Stomach (tissue), 9 donors: ENCODE measurements around the gene HEPACAM. TPM values are rescaled to one million over a fixed set of nuclear protein-coding genes. Genes with fewer than 3 reads are reported as not detected.

Experiments used
- DNase-seq, 2 donors: peaks; one replicate each; pipeline versions ENCODE4 v3.0.0 to v3.0.0-alpha.2; 2013 to 2019
- H3K27ac ChIP-seq, 5 donors: fragments of 200-600 bp in 4 of 5; sonication (generic) in 4 of 5; one replicate each; pipeline ENCODE4 v1.5.1; 2013 to 2019; ENCODE audit warnings: mild to moderate bottlenecking in 1 of 5, moderate library complexity in 1 of 5
- H3K27me3 ChIP-seq, 3 donors: fragments of 200-600 bp; sonication (generic); one replicate each; pipeline ENCODE4 v1.5.1; 2017 to 2019; ENCODE audit warnings: mixed run types in 1 of 3
- H3K36me3 ChIP-seq, 4 donors: fragments of 200-600 bp; sonication (generic); 1 replicate in 3 of 4; 2 replicates in 1 of 4; pipeline ENCODE4 v1.5.1; 2016 to 2019
- H3K4me1 ChIP-seq, 4 donors: fragments of 200-600 bp; sonication (generic); one replicate each; pipeline ENCODE4 v1.5.1; 2016 to 2019
- H3K4me3 ChIP-seq, 4 donors: fragments of 200-600 bp; sonication (generic) in 3 of 4; one replicate each; pipeline ENCODE4 v1.5.1; 2016 to 2019; ENCODE audit warnings: mild to moderate bottlenecking in 1 of 4
- H3K9me3 ChIP-seq, 4 donors: fragments of 200-600 bp; sonication (generic); one replicate each; pipeline ENCODE4 v1.5.1; 2016 to 2019
- CTCF ChIP-seq, 7 experiments: fragments of 450-650 bp in 4 of 7; fragments of 200-600 bp in 3 of 7; sonication (generic) in 3 of 7; IDR thresholded peaks; one replicate each; pipeline ENCODE4 v1.5.1; 2016 to 2019; ENCODE audit warnings: antibody characterized with exemption in 7 of 7, control low read depth in 2 of 7, mild to moderate bottlenecking in 1 of 7
- EP300 ChIP-seq: sonication (generic); formaldehyde crosslinking; IDR thresholded peaks from one replicate; pipeline ENCODE4 v1.6.1; 2017; ENCODE audit warnings: antibody characterized with exemption
- POLR2A ChIP-seq, 4 donors: fragments of 450-650 bp; IDR thresholded peaks; one replicate each; pipeline ENCODE4 v1.6.1; 2016; ENCODE audit warnings: antibody characterized with exemption in 4 of 4, control low read depth in 2 of 4, mild to moderate bottlenecking in 1 of 4, moderate library complexity in 1 of 4
- POLR2AphosphoS5 ChIP-seq, 3 donors: sonication (generic); formaldehyde crosslinking; IDR thresholded peaks; one replicate each; pipeline ENCODE4 v1.6.1; 2016; ENCODE audit warnings: antibody characterized with exemption in 3 of 3
- WGBS, 5 donors: extraction: QIAGEN DNeasy Blood & Tissue Kit in 3 of 5; methylation state at CpG; one replicate each; pipeline versions ENCODE4 v1.1.5 to v1.1.7; 2013 to 2018; 5-methylcytosine and 5-hydroxymethylcytosine counted together
- intact Hi-C: fragments of 100-400 bp; cut with DNase I; formaldehyde crosslinking; loops from one replicate; pipeline ENCODE4 v1.15.1; 2023; ENCODE audit warnings: low total_unique reads
- polyA plus RNA-seq, 3 donors: library from polyadenylated mRNA; stranded (reverse); fragments of 200-250 nt; gene quantifications; one replicate each; pipeline ENCODE4 v1.2.3, GENCODE V29; 2013
- total RNA-seq, 5 donors: library from RNA; depleted of rRNA; stranded (reverse); fragments of >200 nt; gene quantifications; one replicate each; pipeline versions ENCODE4 v1.1.0 to v1.2.3, GENCODE V29; 2014 to 2016
- donor health status: healthy with polysubstance abuse.
- donor health status: Bipolar disorder and iron deficiency.
- donor health status: healthy.

The HEPACAM gene
- total and polyA plus RNA-seq, 8 donors, result 0.10 TPM; not detected in 7

DNA sequence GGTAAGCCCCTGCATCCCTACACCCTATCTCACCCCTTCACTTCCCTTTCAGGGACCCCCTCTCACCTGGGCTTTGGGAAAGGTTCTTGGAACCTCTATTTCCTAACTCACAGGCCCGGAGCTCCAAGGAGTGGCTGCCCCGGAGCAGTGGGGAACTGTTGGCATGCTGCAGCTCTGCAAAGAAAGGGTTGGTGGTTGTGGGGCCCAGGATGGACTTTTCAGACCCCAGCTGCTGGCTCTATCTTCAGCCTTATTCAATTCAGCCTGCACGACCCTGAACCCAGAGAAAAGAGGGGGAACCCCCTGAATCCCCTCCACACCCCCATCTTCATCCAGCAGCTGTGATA lies 48.2 kb downstream of the HEPACAM start:
- WGBS, 5 donors, result 33 to 82% (median 69%) methylated on average over 1 to 3 of the region's 3 CpGs
- no peak overlapping the region for H3K27ac ChIP-seq
- H3K9me3 ChIP-seq, result no peaks in the 10 kb centered on the region
- peaks cover 2 to 8% (median 4%) of the 10 kb centered on the region in 4 donors for H3K4me1 ChIP-seq
- peaks cover 0 to 36% (median 0%) of the 10 kb centered on the region in 3 donors for H3K27me3 ChIP-seq
- no peak for TF ChIP-seq POLR2AphosphoS5 (IDR thresholded peaks at IDR 0.05)
- TF ChIP-seq CTCF (IDR thresholded peaks at IDR 0.05), result no peak
- no peak for TF ChIP-seq EP300
- no peak for TF ChIP-seq POLR2A (IDR thresholded peaks at IDR 0.05)
- no peak overlapping the region for H3K4me3 ChIP-seq
- H3K36me3 ChIP-seq, result no peaks in the 10 kb centered on the region
- DNase-seq, result no peak
- intact Hi-C loops, result no loop called here

DNA sequence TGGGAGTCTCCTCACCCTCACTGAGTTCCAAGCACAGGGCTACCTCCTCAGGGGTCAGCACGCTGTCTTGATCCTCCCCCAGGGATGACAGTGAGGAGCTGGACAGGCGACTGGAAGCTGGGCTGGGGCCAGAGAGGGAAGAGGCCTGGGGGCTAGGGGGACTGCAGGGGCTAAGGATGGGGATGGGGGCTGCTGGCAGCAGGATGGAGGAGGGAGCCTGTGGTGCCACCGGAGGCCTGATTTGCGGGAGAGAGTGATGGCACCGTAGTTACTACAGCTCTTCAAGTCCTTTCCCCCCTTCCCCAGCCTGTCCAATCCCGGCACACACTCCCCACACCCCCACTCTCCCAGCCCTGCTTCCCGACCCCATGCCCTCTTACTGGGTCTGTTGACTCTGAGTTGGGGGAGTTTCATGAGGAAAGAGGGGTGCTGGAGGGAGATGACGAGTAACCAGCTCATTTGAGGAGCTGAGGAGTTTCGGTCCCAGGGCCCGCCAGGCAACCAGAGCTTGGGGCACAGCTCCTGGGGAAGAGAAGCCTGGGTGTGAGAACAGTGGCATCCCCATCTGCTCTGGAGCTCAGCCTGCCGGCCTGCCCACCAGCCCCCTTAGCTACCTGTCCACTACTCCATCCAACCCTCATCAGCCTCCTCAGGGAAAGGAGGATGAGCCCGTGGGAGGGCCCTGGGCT lies 48.7 kb downstream of the HEPACAM start:
- no peaks in the 10 kb centered on the region for H3K9me3 ChIP-seq
- no peak overlapping the region for H3K27ac ChIP-seq
- DNase-seq, result peak in 1 of 2 donors; percentile 2
- intact Hi-C loops, result no loop called here
- peaks cover 0 to 36% (median 0%) of the 10 kb centered on the region in 3 donors for H3K27me3 ChIP-seq
- H3K4me1 ChIP-seq, result peaks cover 5 to 14% (median 9%) of the 10 kb centered on the region in 4 donors
- WGBS, 5 donors, result 78 to 82% (median 79%) methylated on average over 11 to 12 of the region's 12 CpGs
- TF ChIP-seq POLR2AphosphoS5 (IDR thresholded peaks at IDR 0.05) (no peak), POLR2A (IDR thresholded peaks at IDR 0.05) (no peak), EP300 (no peak), CTCF (IDR thresholded peaks at IDR 0.05) (no peak)
- H3K36me3 ChIP-seq, result no peaks in the 10 kb centered on the region
- no peak overlapping the region for H3K4me3 ChIP-seq

GRCh38 chr11:124886476-124886875 lies 49.4 kb downstream of the HEPACAM start:
- intact Hi-C loops, result no loop called here
- Histone ChIP-seq H3K4me1 (peaks cover 8 to 17% (median 12%) of the 10 kb centered on the region in 4 donors), H3K9me3 (no peaks in the 10 kb centered on the region), H3K36me3 (no peaks in the 10 kb centered on the region), H3K4me3 (no peak overlapping the region), H3K27ac (no peak overlapping the region), H3K27me3 (peaks cover 0 to 34% (median 0%) of the 10 kb centered on the region in 3 donors)
- WGBS, 5 donors, result 80 to 86% (median 84%) methylated on average over 9 to 11 of the region's 11 CpGs
- peak in 1 of 2 donors; percentile 0 for DNase-seq
- TF ChIP-seq EP300 (no peak), POLR2A (IDR thresholded peaks at IDR 0.05) (no peak), POLR2AphosphoS5 (IDR thresholded peaks at IDR 0.05) (no peak), CTCF (IDR thresholded peaks at IDR 0.05) (no peak)

- TF ChIP-seq EP300 (no peak), POLR2A (IDR thresholded peaks at IDR 0.05) (no peak), POLR2AphosphoS5 (IDR thresholded peaks at IDR 0.05) (no peak), CTCF (IDR thresholded peaks at IDR 0.05) (no peak)
- no peaks in the 10 kb centered on the region for H3K36me3 ChIP-seq
- 69 to 76% (median 73%) methylated on average over 5 of the region's 5 CpGs for WGBS, 5 donors
- peaks cover 0 to 31% (median 0%) of the 10 kb centered on the region in 3 donors for H3K27me3 ChIP-seq
- no peak overlapping the region for H3K4me3 ChIP-seq
- intact Hi-C loops, result no loop called here
- H3K9me3 ChIP-seq, result no peaks in the 10 kb centered on the region
- peaks cover 8 to 13% (median 12%) of the 10 kb centered on the region in 4 donors for H3K4me1 ChIP-seq
- H3K27ac ChIP-seq, result no peak overlapping the region
- DNase-seq, result peak in 1 of 2 donors; percentile 1
Observed at GRCh38 chr11:124884869-124885479, 50.9 kb downstream of the HEPACAM start.
